ENCODE results near the gene PPP1R3C. TPM values are rescaled to one million over a fixed set of nuclear protein-coding genes. Genes with fewer than 3 reads are reported as not detected.

The PPP1R3C gene
- total RNA-seq, 1 donor from 2014 or later, result 29.5 TPM

DNA sequence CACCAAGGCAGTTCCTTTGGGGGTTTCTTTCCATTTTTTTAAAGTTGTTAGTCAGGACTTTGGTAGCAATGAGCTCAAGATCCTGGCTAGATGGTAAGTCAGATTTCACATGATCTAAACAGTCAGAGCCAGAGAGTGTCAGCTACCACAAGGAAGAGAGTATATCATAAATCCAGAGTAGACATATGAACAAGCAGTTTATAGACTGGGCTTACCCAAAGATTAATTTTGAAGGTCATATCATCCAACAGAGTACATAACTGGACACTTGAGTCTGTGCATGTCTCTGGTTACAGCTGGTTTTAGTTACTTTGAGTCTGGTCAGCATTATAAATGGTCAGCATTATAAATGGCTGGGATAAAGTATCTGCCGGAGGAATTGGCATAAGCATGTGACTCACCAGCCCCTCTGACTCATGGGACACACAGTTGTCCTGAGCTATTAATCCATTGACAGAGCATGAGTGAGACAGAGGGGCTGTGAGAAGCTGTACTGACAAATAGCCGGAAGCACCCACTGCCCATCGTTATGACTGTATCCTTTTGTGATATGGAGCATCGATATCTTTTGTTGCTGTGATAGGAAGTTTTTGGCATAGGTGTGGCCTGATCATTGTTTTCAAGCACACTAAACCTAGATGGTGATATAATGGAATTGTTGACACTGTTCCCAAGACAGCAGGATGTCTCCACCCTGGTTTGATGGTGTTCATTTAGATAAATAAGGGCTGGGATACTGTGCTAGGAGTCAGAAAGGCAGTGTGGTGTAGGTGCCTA is 19.3 kb downstream of the PPP1R3C start:
- Mint-ChIP-seq H3K27ac (no peak overlapping the region), H3K4me1 (ENCODE audit: low read depth) (no peaks in the 10 kb centered on the region), H3K27me3 (no peaks in the 10 kb centered on the region), H3K9me3 (ENCODE audit: low read depth) (no peaks in the 10 kb centered on the region), H3K36me3 (ENCODE audit: insufficient read depth) (no peaks in the 10 kb centered on the region), H3K4me3 (ENCODE audit: low read depth) (no peak overlapping the region)
- DNase-seq (ENCODE audit: low spot score, unreplicated experiment), result no peak
- TF ChIP-seq, protein P1, sequence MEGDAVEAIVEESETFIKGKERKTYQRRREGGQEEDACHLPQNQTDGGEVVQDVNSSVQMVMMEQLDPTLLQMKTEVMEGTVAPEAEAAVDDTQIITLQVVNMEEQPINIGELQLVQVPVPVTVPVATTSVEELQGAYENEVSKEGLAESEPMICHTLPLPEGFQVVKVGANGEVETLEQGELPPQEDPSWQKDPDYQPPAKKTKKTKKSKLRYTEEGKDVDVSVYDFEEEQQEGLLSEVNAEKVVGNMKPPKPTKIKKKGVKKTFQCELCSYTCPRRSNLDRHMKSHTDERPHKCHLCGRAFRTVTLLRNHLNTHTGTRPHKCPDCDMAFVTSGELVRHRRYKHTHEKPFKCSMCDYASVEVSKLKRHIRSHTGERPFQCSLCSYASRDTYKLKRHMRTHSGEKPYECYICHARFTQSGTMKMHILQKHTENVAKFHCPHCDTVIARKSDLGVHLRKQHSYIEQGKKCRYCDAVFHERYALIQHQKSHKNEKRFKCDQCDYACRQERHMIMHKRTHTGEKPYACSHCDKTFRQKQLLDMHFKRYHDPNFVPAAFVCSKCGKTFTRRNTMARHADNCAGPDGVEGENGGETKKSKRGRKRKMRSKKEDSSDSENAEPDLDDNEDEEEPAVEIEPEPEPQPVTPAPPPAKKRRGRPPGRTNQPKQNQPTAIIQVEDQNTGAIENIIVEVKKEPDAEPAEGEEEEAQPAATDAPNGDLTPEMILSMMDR (IDR thresholded peaks at IDR 0.05; ENCODE audit: unreplicated experiment), result no peak

DNA sequence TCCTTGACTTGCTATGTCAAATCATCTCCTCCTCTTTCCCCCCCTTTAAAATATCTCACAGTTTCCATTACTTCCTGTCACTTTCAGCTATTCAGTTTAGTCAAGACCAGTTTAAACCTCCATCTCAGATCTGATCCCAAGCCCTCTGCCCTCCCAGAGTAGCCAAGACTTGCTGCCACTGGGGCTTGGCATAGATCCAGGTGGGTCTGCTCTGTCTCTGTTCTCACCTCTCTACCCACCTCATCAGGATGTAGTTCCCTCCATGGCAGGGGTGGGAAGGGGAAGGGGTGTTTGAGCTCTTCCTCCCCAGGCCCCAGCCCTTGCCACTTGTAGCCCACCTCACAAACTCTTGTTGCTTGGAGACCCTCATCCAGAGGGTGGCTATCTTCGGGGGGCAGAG is 22.0 kb downstream of the PPP1R3C start:
- Mint-ChIP-seq H3K27ac (no peak overlapping the region), H3K4me1 (ENCODE audit: low read depth) (no peaks in the 10 kb centered on the region), H3K36me3 (ENCODE audit: insufficient read depth) (peaks cover 3% of the 10 kb centered on the region), H3K27me3 (no peaks in the 10 kb centered on the region), H3K4me3 (ENCODE audit: low read depth) (no peak overlapping the region), H3K9me3 (ENCODE audit: low read depth) (peaks cover 5% of the 10 kb centered on the region)
- DNase-seq (ENCODE audit: low spot score, unreplicated experiment), result no peak
- TF ChIP-seq, protein P1 (IDR thresholded peaks at IDR 0.05; ENCODE audit: unreplicated experiment), result no peak

DNA sequence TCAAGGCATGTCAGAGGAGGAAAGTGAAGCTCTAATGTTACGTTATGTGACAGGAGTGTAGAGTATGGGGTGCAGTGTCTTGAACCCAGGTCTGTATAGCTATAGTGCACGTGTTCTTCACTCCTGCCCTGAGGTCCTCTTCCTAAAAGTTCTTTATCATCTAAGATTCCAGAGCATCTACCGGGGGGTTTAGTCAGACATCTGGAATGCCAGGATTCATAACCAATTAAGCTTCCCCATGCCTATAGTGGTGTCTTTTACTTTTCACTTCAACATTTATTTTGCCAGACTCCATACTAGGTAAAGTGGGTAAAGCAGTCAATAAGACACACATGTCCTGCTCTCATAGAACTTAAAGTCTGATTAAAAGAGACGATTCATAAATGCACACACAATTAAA is 22.4 kb downstream of the PPP1R3C start:
- TF ChIP-seq, protein P1 (IDR thresholded peaks at IDR 0.05; ENCODE audit: unreplicated experiment), result no peak

DNA sequence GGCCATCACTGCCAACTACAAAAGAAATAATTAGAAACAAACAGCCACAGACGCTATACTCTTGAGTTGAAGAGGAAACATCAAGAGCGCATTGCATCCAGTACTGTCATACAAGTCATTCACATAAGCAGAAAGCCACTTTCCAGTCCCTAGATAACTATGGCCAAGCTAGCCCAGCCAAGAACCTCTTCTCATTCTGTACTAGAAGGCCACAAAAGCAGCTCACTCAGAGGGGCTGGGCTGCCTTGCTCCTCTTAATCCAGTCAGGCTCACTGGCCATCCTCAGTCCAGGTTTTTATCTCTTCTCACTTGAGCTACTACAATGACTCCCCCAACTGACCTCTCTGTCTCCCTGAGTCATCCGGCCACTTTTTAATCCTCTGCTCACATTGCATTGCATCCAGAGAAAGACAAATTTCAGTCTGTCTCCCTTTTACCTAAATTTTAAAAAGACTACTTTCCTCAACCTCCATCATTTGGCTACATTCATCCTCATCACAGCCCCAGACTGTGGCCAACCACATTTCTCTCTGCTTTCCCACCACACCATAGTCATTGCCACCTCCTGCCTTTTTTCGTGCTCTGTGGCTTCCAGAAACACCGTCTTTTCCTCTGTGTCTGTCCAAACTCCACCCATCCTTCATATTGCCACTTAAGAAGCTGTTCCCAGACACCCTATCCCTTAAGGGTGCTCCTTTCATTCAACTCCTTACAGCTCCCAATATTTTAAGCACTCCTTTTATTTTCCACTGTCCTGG is 25.0 kb downstream of the PPP1R3C start:
- TF ChIP-seq, protein P1 (IDR thresholded peaks at IDR 0.05; ENCODE audit: unreplicated experiment), result no peak
- peaks cover 19% of the 10 kb centered on the region for H3K4me1 Mint-ChIP-seq (ENCODE audit: low read depth)

More for the DNA sequence above, 22.4 kb downstream of the PPP1R3C start:
- Mint-ChIP-seq H3K4me3 (ENCODE audit: low read depth) (no peak overlapping the region), H3K36me3 (ENCODE audit: insufficient read depth) (peaks cover 6% of the 10 kb centered on the region), H3K27ac (no peak overlapping the region), H3K9me3 (ENCODE audit: low read depth) (peaks cover 10% of the 10 kb centered on the region), H3K27me3 (no peaks in the 10 kb centered on the region), H3K4me1 (ENCODE audit: low read depth) (no peaks in the 10 kb centered on the region)
- no peak for DNase-seq (ENCODE audit: low spot score, unreplicated experiment)

DNA sequence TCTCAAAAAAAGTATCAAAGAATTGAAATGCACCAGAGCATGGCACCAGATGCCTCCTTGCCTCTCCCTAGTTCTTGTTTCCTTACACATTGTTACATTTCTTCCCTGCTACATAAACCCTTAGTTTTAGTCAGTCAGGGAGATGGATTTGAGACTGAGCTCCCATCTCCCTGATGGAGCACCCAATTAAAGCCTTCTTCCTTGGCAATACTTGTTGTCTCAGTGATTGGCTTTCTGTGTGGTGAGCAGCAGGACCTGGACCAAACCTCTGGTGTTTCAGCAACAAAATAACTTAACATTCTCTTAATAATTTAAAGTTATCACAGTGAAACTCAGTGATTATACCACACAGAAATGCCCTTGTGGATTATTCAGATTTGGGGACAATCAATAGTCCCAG is 26.9 kb downstream of the PPP1R3C start:
- no peak overlapping the region for H3K4me3 Mint-ChIP-seq (ENCODE audit: low read depth)
- no peak overlapping the region for H3K27ac Mint-ChIP-seq
- H3K4me1 Mint-ChIP-seq (ENCODE audit: low read depth), result peaks cover 24% of the 10 kb centered on the region
- peaks cover 15% of the 10 kb centered on the region for H3K9me3 Mint-ChIP-seq (ENCODE audit: low read depth)
- peaks cover 9% of the 10 kb centered on the region for H3K36me3 Mint-ChIP-seq (ENCODE audit: insufficient read depth)
- TF ChIP-seq, protein P1 (IDR thresholded peaks at IDR 0.05; ENCODE audit: unreplicated experiment), result no peak
- H3K27me3 Mint-ChIP-seq, result no peaks in the 10 kb centered on the region
- DNase-seq (ENCODE audit: low spot score, unreplicated experiment), result no peak

More for the DNA sequence above, 25.0 kb downstream of the PPP1R3C start:
- DNase-seq (ENCODE audit: low spot score, unreplicated experiment), result no peak
- H3K9me3 Mint-ChIP-seq (ENCODE audit: low read depth), result peaks cover 15% of the 10 kb centered on the region
- H3K36me3 Mint-ChIP-seq (ENCODE audit: insufficient read depth), result peaks cover 9% of the 10 kb centered on the region
- no peak overlapping the region for H3K27ac Mint-ChIP-seq
- no peaks in the 10 kb centered on the region for H3K27me3 Mint-ChIP-seq
- H3K4me3 Mint-ChIP-seq (ENCODE audit: low read depth), result no peak overlapping the region

All from progenitor cell of endocrine pancreas (in vitro differentiated cells).